HG02870 (cell line): ENCODE data around the gene LARP1B.
"Not testable (repeated sequence)": the region's sequence is repeated elsewhere in the genome, so short reads cannot be mapped to it uniquely, and the experiment has no call there.

Source experiments
- ATAC-seq: cut with Tn5 transposase; IDR thresholded peaks from one replicate; pipeline ENCODE4 v1.9.1; 2021; ENCODE audit warnings: mild to moderate bottlenecking, moderate library complexity; ENCODE audit not compliant: unreplicated experiment

LARP1B gene

DNA sequence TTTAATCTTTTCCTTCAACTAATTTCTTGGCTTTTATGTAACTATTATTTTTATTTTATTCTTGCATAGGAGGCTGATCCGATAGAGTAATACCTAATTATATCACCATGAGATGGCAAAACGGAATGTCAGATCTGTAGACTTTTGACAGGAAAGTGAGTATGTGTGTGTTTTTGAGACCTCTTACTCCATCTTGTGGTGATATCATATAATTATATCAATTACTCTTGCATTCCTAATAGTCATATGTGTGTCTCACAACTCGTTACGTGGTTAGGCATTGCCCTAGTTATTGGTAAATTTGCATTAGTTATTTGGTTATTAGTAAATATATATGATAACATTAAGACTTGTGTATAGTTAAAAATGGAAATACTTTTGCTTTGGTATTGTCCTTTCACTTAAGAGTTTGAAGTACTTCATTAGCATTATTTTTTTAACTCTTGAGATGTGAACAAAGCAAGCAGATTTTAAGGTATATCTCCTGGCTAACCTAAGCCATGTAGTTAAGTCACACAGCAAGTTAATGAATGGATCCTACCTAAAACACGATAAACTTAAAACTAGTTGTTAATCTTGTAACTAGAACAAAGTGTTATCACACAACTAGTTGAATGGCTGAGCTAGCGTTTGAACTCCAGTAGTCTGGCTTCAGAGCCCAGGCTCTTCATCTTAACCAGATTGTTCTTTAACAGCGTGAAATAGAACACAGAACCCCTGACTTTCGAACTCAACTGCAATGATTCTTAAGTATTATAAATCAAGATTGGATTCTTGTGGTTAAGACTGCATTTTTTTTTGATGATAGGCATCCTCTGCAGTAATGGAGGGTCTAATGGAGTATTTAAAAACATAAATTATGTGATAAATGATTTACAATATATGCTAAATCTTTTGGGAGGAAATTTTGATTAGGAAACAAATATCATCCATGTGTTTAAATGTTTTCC, 159.4 kb downstream of the LARP1B start:
- ATAC-seq = peak; percentile 48

DNA sequence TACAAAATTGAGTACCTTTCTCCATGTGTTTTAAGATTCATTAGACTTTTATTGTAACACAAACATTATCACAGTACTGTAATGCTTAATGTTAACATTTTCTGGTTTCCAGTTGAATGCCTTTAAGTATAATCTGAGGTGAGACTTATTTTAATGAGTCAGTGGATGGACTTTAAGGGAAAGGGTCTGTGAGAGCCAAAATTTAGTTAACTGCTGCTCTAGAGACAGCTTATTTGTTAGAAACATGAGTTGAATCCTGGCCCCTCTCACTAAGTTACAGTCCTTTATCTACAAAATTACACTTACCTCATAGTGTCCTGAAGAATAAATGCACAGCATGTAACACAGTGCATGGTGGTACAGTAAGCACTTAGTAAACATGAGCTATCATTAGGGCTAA, 160.5 kb downstream of the LARP1B start:
- no peak for ATAC-seq

- no peak for ATAC-seq
These were observed 164.0 kb downstream of the LARP1B start for GRCh38 chr4:128225148-128225547.

DNA sequence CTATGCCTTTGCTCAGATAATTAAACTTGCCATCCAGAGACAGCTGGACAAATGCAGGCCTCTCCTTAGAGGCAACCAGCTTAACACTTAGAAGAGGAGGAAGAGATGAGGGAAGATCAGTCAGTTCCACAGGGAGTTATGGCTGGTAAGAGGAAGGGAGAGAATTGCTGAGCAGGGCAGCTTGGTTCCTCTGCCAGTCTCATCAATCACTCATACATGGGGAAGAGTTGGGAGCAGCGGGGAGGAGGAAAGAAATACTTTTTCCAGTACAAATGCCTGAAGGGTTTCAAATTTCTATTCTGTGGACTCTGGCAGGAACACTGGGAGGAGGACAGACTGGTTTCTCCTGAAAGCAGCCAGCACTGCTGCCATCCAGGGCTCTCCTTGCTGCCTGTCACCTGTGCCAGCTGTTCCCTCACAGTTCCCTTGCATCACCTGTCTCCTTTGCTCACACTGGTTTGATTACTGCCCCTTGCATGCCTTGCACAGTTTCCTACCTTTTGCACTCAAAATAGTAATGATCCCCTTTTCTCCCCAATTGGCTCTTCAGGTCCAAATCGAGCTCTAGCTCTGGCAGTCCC, 167.0 kb downstream of the LARP1B start:
- ATAC-seq = no peak

DNA sequence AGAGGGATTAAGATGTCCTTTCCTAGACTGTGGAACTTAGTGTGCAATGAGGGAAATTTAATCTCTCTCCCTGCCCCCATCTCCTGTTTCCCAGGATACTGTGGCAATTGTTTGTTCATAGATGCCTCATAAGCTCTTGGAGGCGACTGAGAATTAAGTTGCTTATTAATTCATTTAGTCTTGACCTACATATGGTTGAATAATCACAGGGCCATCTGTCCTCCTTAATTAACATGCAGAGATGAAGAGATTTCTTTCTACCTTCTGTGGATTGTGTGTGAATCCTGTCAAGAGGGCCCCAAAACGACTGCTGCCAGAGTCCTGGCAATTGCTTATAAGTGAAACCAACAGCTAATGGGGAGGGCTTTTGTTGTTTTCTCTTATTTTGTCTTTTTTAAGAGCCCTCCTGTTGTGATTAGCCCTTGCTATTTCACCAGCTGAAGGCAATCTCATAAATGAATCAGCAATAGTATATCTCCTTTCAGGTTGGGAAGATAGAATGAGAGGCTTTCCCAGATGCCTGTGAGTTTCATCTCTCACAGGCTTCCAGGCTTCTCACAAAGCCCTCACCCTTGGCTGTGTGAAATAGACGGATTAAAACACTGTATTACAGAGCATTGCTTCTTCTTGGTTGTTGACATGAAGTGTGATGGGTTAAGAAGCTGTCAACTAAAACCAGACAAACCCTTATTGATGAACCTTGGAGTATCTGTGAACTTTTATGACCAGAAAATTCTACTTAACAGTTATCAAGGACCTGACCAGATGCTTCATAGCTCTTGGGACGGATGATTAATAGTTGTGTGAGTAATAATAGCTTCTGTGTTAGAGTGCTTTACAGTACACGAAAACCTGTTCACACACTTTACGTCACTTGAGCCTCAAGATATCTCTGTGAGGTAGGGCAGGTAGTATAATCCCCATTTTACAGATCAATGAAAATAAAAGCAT, 168.0 kb downstream of the LARP1B start:
- no peak for ATAC-seq

- no peak for ATAC-seq
These were observed 171.6 kb downstream of the LARP1B start for GRCh38 chr4:128232719-128233118.

GRCh38 chr4:128234836-128235235, 173.7 kb downstream of the LARP1B start:
- no peak for ATAC-seq

DNA sequence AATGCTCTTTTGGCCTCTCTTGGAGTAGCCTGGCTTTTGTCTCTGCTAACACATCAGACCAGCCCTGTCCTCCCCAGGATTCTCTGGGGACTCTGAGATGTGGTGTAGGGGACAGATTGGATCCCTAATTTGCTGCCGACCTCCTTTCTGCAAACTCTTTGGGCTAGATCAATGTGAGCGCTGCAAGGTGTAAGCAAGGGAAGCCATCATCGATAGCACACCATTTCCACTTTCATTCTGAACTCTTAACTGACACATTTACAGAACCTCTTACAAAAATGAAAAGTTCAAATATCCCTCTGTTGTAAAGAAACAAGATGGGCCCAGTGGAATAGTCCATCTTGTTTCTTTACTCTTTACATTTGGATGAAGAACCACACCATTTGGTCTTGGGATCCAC, 179.9 kb downstream of the LARP1B start:
- peak; percentile 22 for ATAC-seq

DNA sequence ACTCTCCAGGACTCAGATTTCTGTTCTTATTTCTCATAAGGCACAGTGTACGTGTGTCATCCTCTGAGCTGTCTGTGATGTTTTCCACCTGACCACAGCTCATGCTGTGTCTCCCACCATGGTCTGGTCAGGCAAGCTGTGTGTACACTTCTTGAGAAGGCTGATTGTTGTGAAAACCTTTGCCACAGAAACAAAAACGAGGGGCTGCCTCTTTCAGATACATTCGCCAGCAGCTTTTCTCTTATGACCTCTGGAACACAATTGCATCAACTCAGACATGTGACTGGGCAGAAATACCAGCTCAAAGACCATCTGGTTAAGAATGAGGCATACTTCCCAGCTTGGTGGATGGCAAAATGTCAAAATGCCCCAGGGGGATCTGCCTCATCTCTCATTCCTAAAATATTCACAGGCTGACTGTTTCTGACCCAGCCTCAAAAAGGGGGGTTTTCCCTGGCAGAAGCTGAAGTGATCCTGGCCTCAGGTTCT, 180.4 kb downstream of the LARP1B start:
- peak; percentile 47 for ATAC-seq

GRCh38 chr4:128241981-128242380, 180.9 kb downstream of the LARP1B start:
- no peak for ATAC-seq

GRCh38 chr4:128242601-128243000, 181.5 kb downstream of the LARP1B start:
- no peak for ATAC-seq

- ATAC-seq = no peak
These were observed 183.3 kb downstream of the LARP1B start for GRCh38 chr4:128244379-128244778.

DNA sequence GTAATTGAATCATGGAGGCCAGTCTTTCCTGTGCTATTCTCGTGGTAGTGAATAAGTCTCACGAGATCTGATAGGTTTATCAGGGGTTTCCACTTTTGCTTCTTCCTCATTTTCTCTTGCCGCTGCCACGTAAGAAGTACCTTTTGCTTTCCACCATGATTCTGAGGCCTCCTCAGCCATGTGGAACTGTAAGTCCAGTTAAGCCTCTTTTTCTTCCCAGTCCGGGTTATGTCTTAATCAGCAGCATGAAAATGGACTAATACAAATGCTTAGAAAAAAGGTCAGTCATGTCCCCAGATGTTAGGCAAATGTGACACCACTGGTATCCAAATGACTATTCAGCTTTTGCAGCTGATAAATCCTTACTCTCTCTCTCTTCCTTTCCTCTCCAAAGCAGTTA, 184.3 kb downstream of the LARP1B start:
- ATAC-seq = not testable (repeated sequence)

DNA sequence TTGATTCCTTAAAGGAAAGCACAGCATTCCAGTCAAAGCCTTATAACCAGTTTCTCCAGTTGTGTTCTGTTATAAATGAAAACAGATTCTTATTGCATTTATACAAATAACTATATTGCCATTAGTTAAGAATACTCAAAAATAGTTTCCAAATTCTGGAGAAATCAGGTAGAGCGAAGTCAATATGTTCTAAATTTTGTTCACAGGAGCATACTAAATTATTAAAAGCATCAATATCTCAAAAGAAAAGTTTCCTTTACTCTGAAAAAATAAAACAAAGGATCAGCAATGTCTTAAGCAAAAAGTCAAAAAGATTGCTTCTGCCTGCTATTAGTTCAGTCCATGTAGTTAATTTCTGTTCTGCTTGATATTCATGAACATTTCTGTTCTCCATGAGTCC, 186.8 kb downstream of the LARP1B start:
- no peak for ATAC-seq

DNA sequence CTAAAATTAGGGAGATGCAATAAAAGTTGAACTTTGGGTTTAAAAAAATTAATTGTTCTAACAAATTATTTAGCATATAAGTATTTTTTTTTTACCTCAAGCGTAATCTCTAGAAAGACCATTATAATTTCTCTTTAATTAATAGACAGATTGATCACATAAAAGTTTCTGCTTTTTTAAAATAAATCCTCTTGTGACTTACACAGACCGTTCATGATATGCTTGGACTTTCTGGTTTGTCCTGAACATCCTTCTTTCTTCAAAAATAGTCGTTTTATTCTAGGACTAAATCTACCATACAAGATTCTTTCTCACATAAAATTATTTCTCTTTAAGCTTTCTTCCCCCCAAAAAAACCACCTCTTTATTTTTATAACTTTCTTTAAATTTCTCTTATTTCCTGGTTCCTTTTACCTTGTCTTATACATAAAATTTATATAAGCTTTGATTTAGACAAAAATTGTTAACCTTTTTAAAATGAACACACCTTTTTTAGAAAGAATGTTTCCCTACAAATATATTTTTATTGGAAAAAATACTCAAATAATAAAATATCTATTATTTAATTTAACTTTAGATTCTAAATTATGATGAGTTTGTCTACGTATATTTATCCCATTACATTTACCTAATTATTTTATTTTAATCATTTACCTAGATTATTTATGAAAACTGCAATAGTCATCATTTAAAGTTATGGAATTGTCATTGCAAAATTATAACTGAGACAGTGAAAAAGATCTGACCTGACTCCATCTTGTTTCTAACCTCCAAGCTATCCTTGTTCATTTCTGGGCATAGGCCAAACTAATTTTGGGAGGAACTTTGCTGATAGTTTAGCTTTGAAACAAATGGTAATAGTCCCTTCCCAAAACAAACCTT, 188.9 kb downstream of the LARP1B start:
- ATAC-seq = no peak

- ATAC-seq = no peak
These were observed 194.8 kb downstream of the LARP1B start for GRCh38 chr4:128255906-128256305.

DNA sequence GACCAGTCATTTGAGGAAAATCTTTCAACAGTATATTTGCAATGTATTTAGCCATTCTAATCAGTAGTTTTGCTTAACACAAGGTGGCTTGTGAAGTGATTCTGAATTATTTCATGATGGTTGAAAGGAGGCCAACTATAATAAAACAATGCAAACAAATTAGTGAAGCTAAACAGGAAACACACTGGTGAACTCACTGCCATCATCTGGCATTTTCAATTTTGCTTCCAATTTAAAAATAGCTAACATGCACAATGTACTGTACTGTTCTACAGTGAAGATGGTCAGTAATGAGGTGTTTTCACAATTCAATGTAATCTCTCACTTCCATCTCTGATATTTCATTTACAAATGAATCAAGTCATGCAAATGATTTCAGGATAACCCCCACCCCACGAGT, 195.4 kb downstream of the LARP1B start:
- no peak for ATAC-seq

DNA sequence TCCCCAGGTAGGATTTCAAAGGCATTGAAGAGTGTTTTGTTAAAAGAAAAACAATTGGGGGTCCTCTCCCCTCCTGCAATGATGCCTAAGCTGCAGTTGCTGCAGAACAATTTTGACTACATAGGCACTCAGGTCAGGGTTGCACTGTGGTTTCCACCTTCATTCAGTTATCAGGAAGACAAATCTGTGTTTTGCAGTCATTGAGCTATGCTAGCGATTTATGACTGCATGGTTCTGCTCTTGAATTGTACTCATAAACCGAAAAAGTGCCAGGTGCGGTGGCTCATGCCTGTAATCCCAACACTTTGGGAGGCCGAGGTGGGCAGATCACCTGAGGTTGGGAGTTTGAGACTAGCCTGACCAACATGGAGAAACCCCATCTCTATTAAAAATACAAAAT, 197.1 kb downstream of the LARP1B start:
- not testable (repeated sequence) for ATAC-seq

DNA sequence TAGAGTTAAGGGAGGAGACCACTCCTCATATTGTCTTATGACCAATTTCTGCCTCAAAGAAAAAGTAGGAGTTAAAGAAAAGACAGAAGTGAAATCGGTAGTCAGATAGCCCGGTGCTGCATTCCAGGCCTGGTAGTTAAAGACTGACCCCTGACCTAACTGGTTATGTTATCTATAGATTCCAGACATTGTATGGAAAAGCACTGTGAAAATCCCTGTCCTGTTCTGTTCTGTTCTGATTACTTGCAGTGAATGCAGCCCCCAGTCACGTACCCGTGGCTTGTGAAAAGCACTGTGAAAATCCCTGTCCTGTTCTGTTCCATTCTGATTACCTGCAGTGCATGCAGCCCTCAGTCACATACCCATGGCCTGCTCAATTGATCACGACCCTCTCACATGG, 198.8 kb downstream of the LARP1B start:
- ATAC-seq = not testable (repeated sequence)
